ENCODE measurements around the gene SPNS2. TPM values are rescaled to one million over a fixed set of nuclear protein-coding genes. Genes with fewer than 3 reads are reported as not detected.
"Not testable (repeated sequence)": the region's sequence is repeated elsewhere in the genome, so short reads cannot be mapped to it uniquely, and the experiment has no call there.

SPNS2 gene
- total RNA-seq, 4 donors from 2014 or later: 10.0 to 19.9 (median 18.8) TPM

DNA sequence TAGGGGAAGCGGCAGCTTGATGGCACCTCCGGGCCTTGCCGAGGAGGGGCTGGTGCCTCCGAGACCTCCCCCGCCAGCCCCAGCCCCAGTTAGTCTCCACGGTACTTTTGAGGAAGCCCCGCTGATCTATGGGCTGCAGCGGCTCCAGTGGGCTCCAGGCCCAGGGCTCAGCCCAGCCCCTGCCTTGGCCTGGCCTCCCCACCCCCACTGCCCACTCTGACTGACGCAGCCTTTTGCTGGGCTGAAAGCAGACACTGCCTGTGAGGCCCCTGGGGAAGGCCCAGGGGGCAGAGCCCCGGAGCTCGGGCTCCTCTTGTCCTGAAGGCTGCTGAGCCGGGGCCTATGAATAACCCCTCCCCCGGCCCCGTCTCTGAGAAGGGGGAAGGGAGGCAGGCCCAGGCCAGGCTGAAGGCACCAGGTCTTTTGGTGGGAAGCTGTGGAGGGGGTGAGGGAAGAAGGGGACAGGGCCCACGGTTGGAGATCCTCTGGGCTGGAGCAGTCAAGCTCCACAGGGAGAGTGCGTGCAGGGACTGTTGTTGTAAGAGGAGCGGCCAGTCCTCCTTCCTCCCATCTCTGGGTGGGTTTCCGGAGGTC is 78.1 kb downstream of the SPNS2 start:
- WGBS: 80% methylated on average over 14 of the region's 18 CpGs
- H3K27me3 ChIP-seq: peaks cover 0 to 7% (median 0%) of the 10 kb centered on the region in 4 donors
- H3K4me1 ChIP-seq: no peaks in the 10 kb centered on the region
- H3K9me3 ChIP-seq: no peaks in the 10 kb centered on the region
- no peak for TF ChIP-seq POLR2A (IDR thresholded peaks at IDR 0.05; ENCODE audit: low read depth)
- TF ChIP-seq, protein P1, sequence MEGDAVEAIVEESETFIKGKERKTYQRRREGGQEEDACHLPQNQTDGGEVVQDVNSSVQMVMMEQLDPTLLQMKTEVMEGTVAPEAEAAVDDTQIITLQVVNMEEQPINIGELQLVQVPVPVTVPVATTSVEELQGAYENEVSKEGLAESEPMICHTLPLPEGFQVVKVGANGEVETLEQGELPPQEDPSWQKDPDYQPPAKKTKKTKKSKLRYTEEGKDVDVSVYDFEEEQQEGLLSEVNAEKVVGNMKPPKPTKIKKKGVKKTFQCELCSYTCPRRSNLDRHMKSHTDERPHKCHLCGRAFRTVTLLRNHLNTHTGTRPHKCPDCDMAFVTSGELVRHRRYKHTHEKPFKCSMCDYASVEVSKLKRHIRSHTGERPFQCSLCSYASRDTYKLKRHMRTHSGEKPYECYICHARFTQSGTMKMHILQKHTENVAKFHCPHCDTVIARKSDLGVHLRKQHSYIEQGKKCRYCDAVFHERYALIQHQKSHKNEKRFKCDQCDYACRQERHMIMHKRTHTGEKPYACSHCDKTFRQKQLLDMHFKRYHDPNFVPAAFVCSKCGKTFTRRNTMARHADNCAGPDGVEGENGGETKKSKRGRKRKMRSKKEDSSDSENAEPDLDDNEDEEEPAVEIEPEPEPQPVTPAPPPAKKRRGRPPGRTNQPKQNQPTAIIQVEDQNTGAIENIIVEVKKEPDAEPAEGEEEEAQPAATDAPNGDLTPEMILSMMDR (IDR thresholded peaks at IDR 0.05): no peak
- intact Hi-C loops (cut with DNase I): no loop called here
- H3K27ac ChIP-seq (replicated peaks in 1 of 4): no peak overlapping the region
- no peaks in the 10 kb centered on the region for H3K36me3 ChIP-seq
- H3K4me3 ChIP-seq: no peak overlapping the region
- no peak for DNase-seq (ENCODE audit: extremely low spot score)

- TF ChIP-seq POLR2AphosphoS5 (IDR thresholded peaks at IDR 0.05): no peak
- no peak for TF ChIP-seq POLR2A (IDR thresholded peaks at IDR 0.05; ENCODE audit: low read depth)
- TF ChIP-seq, protein P1 (IDR thresholded peaks at IDR 0.05): no peak
- no peak for TF ChIP-seq EP300 (IDR thresholded peaks at IDR 0.05)
- intact Hi-C loops (cut with DNase I): no loop called here
- peaks cover 0 to 13% (median 0%) of the 10 kb centered on the region in 4 donors for H3K27me3 ChIP-seq
- no peaks in the 10 kb centered on the region for H3K9me3 ChIP-seq
- H3K4me3 ChIP-seq: no peak overlapping the region
- WGBS: 85% methylated on average over 8 of the region's 8 CpGs
- H3K4me1 ChIP-seq: peaks cover 0 to 2% (median 0%) of the 10 kb centered on the region in 4 donors
- no peak for DNase-seq (ENCODE audit: extremely low spot score)
- no peak overlapping the region for H3K27ac ChIP-seq (replicated peaks in 1 of 4)
- no peaks in the 10 kb centered on the region for H3K36me3 ChIP-seq
These were observed 78.8 kb downstream of the SPNS2 start for GRCh38 chr17:4577386-4577993.

GRCh38 chr17:4578349-4578748 is 79.7 kb downstream of the SPNS2 start:
- H3K27me3 ChIP-seq: peaks cover 0 to 22% (median 0%) of the 10 kb centered on the region in 4 donors
- WGBS: 97% methylated on average over 5 of the region's 24 CpGs
- DNase-seq (ENCODE audit: extremely low spot score); intact Hi-C loops (cut with DNase I); H3K27ac ChIP-seq (replicated peaks in 1 of 4); H3K36me3 ChIP-seq; H3K9me3 ChIP-seq; H3K4me3 ChIP-seq: not testable (repeated sequence)
- peaks cover under 1 to 10% (median 5%) of the 10 kb centered on the region in 4 donors for H3K4me1 ChIP-seq

GRCh38 chr17:4579678-4580077 is 81.0 kb downstream of the SPNS2 start:
- no peaks in the 10 kb centered on the region for H3K36me3 ChIP-seq
- H3K4me1 ChIP-seq: peaks cover 9 to 24% (median 18%) of the 10 kb centered on the region in 4 donors
- no peak for DNase-seq (ENCODE audit: extremely low spot score)
- H3K4me3 ChIP-seq: no peak overlapping the region
- TF ChIP-seq EP300 (IDR thresholded peaks at IDR 0.05): no peak
- no peak for TF ChIP-seq POLR2AphosphoS5 (IDR thresholded peaks at IDR 0.05)
- no peak for TF ChIP-seq POLR2A (IDR thresholded peaks at IDR 0.05; ENCODE audit: low read depth)
- TF ChIP-seq, protein P1 (IDR thresholded peaks at IDR 0.05): no peak
- no peak overlapping the region for H3K27ac ChIP-seq (replicated peaks in 1 of 4)
- 81% methylated on average over 11 of the region's 11 CpGs for WGBS
- no peaks in the 10 kb centered on the region for H3K9me3 ChIP-seq
- intact Hi-C loops (cut with DNase I): no loop called here
- H3K27me3 ChIP-seq: peaks cover 0 to 35% (median 5%) of the 10 kb centered on the region in 4 donors

DNA sequence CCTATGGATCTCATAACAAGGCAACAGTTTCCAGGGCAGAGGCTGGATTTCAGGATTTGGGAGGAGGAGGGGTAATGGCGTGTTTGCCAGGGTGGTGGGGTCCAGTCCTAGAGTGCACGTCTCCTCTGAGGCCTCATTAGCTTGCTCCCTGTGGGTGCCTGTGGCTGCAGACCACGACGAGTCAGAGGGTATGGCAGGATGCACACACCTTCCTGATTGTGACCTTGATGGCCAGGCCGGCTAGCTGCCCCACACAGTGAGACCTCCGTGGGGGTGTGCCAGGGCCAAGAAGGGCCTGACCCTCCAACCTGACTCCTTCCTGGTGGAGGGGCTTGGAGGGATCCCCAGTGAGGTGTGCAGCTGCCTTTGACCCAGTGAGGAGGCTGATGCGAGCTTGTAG is 81.6 kb downstream of the SPNS2 start:
- TF ChIP-seq, protein P1 (IDR thresholded peaks at IDR 0.05): no peak
- no peak for TF ChIP-seq POLR2AphosphoS5 (IDR thresholded peaks at IDR 0.05)
- TF ChIP-seq EP300 (IDR thresholded peaks at IDR 0.05): no peak
- no peak for TF ChIP-seq POLR2A (IDR thresholded peaks at IDR 0.05; ENCODE audit: low read depth)
- intact Hi-C loops (cut with DNase I): no loop called here
- Histone ChIP-seq H3K4me3 (no peak overlapping the region), H3K36me3 (no peaks in the 10 kb centered on the region), H3K27me3 (peaks cover 0 to 41% (median 7%) of the 10 kb centered on the region in 4 donors), H3K4me1 (peaks cover 9 to 30% (median 24%) of the 10 kb centered on the region in 4 donors), H3K9me3 (no peaks in the 10 kb centered on the region), H3K27ac (replicated peaks in 1 of 4) (no peak overlapping the region)
- DNase-seq (ENCODE audit: extremely low spot score): no peak
- no CpG with 5 or more reads among the region's 7 CpGs for WGBS
